Measurements from ENCODE around the gene SAMSN1. TPM values are rescaled to one million over a fixed set of nuclear protein-coding genes. Genes with fewer than 3 reads are reported as not detected.

SAMSN1 gene
- total RNA-seq, 1 donor from 2014 or later: 1.2 TPM

DNA sequence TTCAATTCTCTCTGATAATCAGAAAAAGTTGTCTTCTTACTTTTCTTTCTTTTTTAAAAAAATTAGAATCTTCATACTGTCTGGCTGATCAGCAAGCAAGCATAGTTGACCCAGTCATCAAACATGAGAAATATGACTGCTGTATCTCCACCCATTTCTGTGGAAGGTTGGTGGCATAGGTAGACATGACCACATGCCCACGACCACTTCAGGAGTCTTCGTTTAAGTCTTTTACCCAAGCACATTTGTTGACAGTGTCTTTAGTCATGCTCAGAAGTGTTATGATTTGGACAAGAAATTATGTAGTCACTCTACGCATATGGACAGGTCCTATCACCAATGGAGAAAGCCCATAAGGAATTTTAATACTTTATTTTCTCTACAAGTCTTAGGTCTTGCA lies 88.4 kb downstream of the SAMSN1 start:
- TF ChIP-seq EZH2 (IDR thresholded peaks at IDR 0.05) (no peak), EZH2phosphoT487 (IDR thresholded peaks at IDR 0.05) (no peak)
- TF ChIP-seq, protein P1, sequence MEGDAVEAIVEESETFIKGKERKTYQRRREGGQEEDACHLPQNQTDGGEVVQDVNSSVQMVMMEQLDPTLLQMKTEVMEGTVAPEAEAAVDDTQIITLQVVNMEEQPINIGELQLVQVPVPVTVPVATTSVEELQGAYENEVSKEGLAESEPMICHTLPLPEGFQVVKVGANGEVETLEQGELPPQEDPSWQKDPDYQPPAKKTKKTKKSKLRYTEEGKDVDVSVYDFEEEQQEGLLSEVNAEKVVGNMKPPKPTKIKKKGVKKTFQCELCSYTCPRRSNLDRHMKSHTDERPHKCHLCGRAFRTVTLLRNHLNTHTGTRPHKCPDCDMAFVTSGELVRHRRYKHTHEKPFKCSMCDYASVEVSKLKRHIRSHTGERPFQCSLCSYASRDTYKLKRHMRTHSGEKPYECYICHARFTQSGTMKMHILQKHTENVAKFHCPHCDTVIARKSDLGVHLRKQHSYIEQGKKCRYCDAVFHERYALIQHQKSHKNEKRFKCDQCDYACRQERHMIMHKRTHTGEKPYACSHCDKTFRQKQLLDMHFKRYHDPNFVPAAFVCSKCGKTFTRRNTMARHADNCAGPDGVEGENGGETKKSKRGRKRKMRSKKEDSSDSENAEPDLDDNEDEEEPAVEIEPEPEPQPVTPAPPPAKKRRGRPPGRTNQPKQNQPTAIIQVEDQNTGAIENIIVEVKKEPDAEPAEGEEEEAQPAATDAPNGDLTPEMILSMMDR (IDR thresholded peaks at IDR 0.05): no peak
- Mint-ChIP-seq H3K9me3 (no peaks in the 10 kb centered on the region), H3K27me3 (ENCODE audit: insufficient read depth, low read depth) (no peaks in the 10 kb centered on the region), H3K4me3 (no peak overlapping the region), H3K36me3 (no peaks in the 10 kb centered on the region), H3K27ac (no peak overlapping the region), H3K4me1 (no peaks in the 10 kb centered on the region)
- H3K79me2 ChIP-seq (ENCODE audit: low read depth): no peaks in the 10 kb centered on the region
- no peaks in the 10 kb centered on the region for H3F3A ChIP-seq (ENCODE audit: low read depth)
- H3K4me3 ChIP-seq: no peak overlapping the region
- no peaks in the 10 kb centered on the region for H3K36me3 ChIP-seq
- H2AFZ ChIP-seq (replicated peaks): no peak overlapping the region
- H3K27ac ChIP-seq: no peak overlapping the region
- H3K4me1 ChIP-seq: peaks cover 5% of the 10 kb centered on the region
- H3K9me3 ChIP-seq (ENCODE audit: low read depth): no peaks in the 10 kb centered on the region
- H3K27me3 ChIP-seq: no peaks in the 10 kb centered on the region
- no peaks in the 10 kb centered on the region for H4K20me1 ChIP-seq (ENCODE audit: low read depth)
- no peak overlapping the region for H3K9ac ChIP-seq
- no peak overlapping the region for H3K4me2 ChIP-seq
- no peak for DNase-seq (ENCODE audit: low spot score)

DNA sequence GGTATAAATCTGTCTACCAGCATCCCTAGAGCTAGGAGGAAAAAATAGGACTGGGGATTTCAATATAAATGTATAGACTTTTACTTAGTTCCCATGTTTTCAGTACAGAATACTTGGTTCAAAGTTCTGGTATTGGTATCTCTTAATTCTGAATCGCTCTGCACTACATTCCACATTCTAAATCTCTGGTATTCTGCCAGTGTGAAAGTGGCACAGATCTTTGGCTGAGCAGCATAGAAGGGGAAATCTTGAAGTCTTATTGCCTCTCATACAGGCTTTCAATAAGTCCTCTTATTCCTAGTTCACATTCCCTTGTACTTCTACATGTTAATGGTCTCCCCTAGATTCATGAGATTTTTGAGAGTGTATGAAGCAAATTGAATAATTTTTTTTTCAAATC lies 89.2 kb downstream of the SAMSN1 start:
- Mint-ChIP-seq H3K27ac (no peak overlapping the region), H3K4me1 (no peaks in the 10 kb centered on the region)

DNA sequence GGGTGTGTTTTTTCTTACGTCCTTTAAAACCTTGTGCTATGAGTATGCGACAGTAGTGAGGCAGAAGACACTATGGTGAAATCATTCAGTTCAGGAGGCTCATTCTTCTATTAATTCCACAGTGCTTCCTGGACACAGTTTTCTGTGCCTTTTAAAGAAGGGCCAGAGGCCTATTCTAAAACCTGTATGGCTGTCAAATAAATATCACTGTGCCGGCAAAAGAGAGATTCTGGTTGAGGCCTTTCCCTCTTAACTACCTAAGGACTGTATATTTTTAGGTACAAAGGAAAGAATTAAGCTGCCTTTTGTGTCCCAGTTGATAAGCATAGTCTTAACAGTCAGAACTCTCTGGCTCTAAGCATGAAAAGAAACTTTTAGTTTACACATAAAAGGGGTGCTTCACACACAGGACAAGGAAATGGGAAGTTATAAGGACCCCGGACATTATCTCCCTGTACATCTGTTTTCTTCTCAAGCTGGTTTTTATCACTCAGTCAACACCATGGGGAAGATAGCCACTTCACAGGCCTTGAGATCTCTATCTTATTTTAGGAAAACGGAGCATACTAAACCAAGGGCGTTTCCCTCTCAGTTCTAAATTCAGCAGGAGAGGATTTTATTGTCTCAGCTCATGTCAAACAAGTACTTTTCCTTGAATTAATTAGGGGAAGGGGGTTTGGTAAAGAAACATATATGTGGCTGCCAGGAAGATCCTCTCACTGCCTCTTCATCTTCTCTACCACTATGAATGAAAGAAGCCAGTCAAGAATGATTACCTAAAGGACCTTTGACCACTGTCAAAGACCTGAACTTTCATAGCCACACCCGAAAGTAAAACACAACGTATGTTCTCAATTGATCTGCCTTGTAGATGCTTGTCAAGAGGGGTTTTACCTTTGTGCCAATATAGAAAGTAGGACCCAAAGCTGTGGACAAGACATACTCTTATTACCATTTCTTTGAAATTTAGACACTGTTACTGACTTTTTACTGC lies 91.8 kb downstream of the SAMSN1 start:
- Mint-ChIP-seq H3K4me3 (no peak overlapping the region), H3K4me1 (no peaks in the 10 kb centered on the region), H3K27ac (no peak overlapping the region), H3K36me3 (no peaks in the 10 kb centered on the region), H3K9me3 (no peaks in the 10 kb centered on the region), H3K27me3 (ENCODE audit: insufficient read depth, low read depth) (no peaks in the 10 kb centered on the region)
- Histone ChIP-seq H3K79me2 (ENCODE audit: low read depth) (no peaks in the 10 kb centered on the region), H3K36me3 (no peaks in the 10 kb centered on the region), H4K20me1 (ENCODE audit: low read depth) (no peaks in the 10 kb centered on the region), H3K4me3 (no peak overlapping the region), H3K27ac (no peak overlapping the region), H3K4me2 (no peak overlapping the region), H3K4me1 (peaks cover 5% of the 10 kb centered on the region), H3K9ac (no peak overlapping the region), H2AFZ (replicated peaks) (peak overlapping the region; percentile 81), H3K27me3 (no peaks in the 10 kb centered on the region), H3F3A (ENCODE audit: low read depth) (no peaks in the 10 kb centered on the region), H3K9me3 (ENCODE audit: low read depth) (no peaks in the 10 kb centered on the region)
- TF ChIP-seq EZH2phosphoT487 (IDR thresholded peaks at IDR 0.05): no peak
- no peak for TF ChIP-seq EZH2 (IDR thresholded peaks at IDR 0.05)
- DNase-seq (ENCODE audit: low spot score): peak; percentile 1

More for the DNA sequence above, 89.2 kb downstream of the SAMSN1 start:
- Mint-ChIP-seq H3K9me3 (no peaks in the 10 kb centered on the region), H3K36me3 (no peaks in the 10 kb centered on the region), H3K4me3 (no peak overlapping the region), H3K27me3 (ENCODE audit: insufficient read depth, low read depth) (no peaks in the 10 kb centered on the region)
- Histone ChIP-seq H3K4me3 (no peak overlapping the region), H3K9ac (no peak overlapping the region), H3K4me1 (peaks cover 5% of the 10 kb centered on the region), H3K36me3 (no peaks in the 10 kb centered on the region), H3K79me2 (ENCODE audit: low read depth) (no peaks in the 10 kb centered on the region), H3K27me3 (no peaks in the 10 kb centered on the region), H3K27ac (no peak overlapping the region), H3K9me3 (ENCODE audit: low read depth) (no peaks in the 10 kb centered on the region), H3F3A (ENCODE audit: low read depth) (no peaks in the 10 kb centered on the region), H3K4me2 (no peak overlapping the region), H4K20me1 (ENCODE audit: low read depth) (no peaks in the 10 kb centered on the region), H2AFZ (replicated peaks) (no peak overlapping the region)
- no peak for DNase-seq (ENCODE audit: low spot score)
- TF ChIP-seq EZH2 (IDR thresholded peaks at IDR 0.05) (no peak), EZH2phosphoT487 (IDR thresholded peaks at IDR 0.05) (no peak)
- TF ChIP-seq, protein P1 (IDR thresholded peaks at IDR 0.05): no peak
